OCI-LY1 (cell line): ENCODE results near the gene PARN.

Experiments
- H2AFZ ChIP-seq: fragments of 200-600 bp; sonication (generic), shearing (Covaris generic); 2 replicates; pipeline ENCODE4 v1.6.0; 2014; ENCODE audit warnings: antibody characterized with exemption, mild to moderate bottlenecking, low read length
- H3F3A ChIP-seq: fragments of 200-600 bp; sonication (generic), shearing (Covaris generic); 2 replicates; pipeline ENCODE4 v1.6.0; 2014; ENCODE audit warnings: mild to moderate bottlenecking, antibody characterized with exemption, low read length, moderate library complexity; ENCODE audit not compliant: insufficient read depth
- H3K27ac ChIP-seq: fragments of 200-600 bp; sonication (generic); 2 replicates; pipeline ENCODE4 v1.5.1; 2014; ENCODE audit warnings: low read length, mixed run types, mild to moderate bottlenecking, low read depth; ENCODE audit not compliant: poor library complexity, severe bottlenecking
- H3K27me3 ChIP-seq: fragments of 200-600 bp; sonication (generic); 2 replicates; pipeline ENCODE4 v1.6.0; 2014; ENCODE audit warnings: antibody characterized with exemption, mild to moderate bottlenecking, low read length, moderate library complexity; ENCODE audit not compliant: insufficient read depth
- H3K36me3 ChIP-seq: fragments of 200-600 bp; sonication (generic); 2 replicates; pipeline ENCODE4 v1.6.1; 2014; ENCODE audit warnings: mild to moderate bottlenecking, antibody characterized with exemption, low read length, moderate library complexity, mixed read lengths; ENCODE audit not compliant: insufficient read depth
- H3K4me1 ChIP-seq: fragments of 200-600 bp; sonication (generic); 2 replicates; pipeline ENCODE4 v1.5.1; 2014; ENCODE audit warnings: mild to moderate bottlenecking, low read length, moderate library complexity; ENCODE audit not compliant: insufficient read depth, severe bottlenecking
- H3K4me2 ChIP-seq: fragments of 200-600 bp; sonication (generic), shearing (Covaris generic); 2 replicates; pipeline ENCODE4 v1.6.1; 2014; ENCODE audit warnings: low read length
- H3K4me3 ChIP-seq: fragments of 200-600 bp; sonication (generic); 2 replicates; pipeline ENCODE4 v1.5.1; 2014; ENCODE audit warnings: low read length, low read depth, mild to moderate bottlenecking, mixed read lengths; ENCODE audit not compliant: poor library complexity, severe bottlenecking
- H3K79me2 ChIP-seq: fragments of 200-600 bp; shearing (Covaris generic); 2 replicates; pipeline ENCODE4 v1.6.1; 2016; ENCODE audit warnings: mixed run types, low read length, mixed read lengths; ENCODE audit not compliant: insufficient read depth
- H3K9ac ChIP-seq: fragments of 200-600 bp; sonication (generic), shearing (Covaris generic); 2 replicates; pipeline ENCODE4 v1.6.1; 2014; ENCODE audit warnings: mild to moderate bottlenecking, low read length, mixed read lengths
- H3K9me2 ChIP-seq: fragments of 200-600 bp; sonication (generic), shearing (Covaris generic); 2 replicates; pipeline ENCODE4 v1.6.1; 2014; ENCODE audit warnings: low read depth, mild to moderate bottlenecking, low read length, mixed read lengths
- H3K9me3 ChIP-seq: fragments of 200-600 bp; shearing (Covaris generic); 2 replicates; pipeline ENCODE4 v1.6.1; 2014; ENCODE audit warnings: low read length, mixed read lengths
- H4K20me1 ChIP-seq: fragments of 200-600 bp; sonication (generic), shearing (Covaris generic); 2 replicates; pipeline ENCODE4 v1.6.0; 2016; ENCODE audit warnings: mild to moderate bottlenecking, low read length; ENCODE audit not compliant: insufficient read depth
- CTCF ChIP-seq: fragments of 200-600 bp; sonication (generic), shearing (Covaris generic); IDR thresholded peaks from 2 replicates; pipeline ENCODE4 v1.5.1; 2017; ENCODE audit warnings: mild to moderate bottlenecking, antibody characterized with exemption, low read length, moderate library complexity, mixed read lengths
- EZH2 ChIP-seq: fragments of 200-600 bp; sonication (generic), shearing (Covaris generic); IDR thresholded peaks from 2 replicates; pipeline ENCODE4 v1.8.0; 2017; ENCODE audit warnings: borderline replicate concordance, mixed run types, mild to moderate bottlenecking, antibody characterized with exemption, low read length, moderate library complexity, mixed read lengths

The PARN gene

DNA sequence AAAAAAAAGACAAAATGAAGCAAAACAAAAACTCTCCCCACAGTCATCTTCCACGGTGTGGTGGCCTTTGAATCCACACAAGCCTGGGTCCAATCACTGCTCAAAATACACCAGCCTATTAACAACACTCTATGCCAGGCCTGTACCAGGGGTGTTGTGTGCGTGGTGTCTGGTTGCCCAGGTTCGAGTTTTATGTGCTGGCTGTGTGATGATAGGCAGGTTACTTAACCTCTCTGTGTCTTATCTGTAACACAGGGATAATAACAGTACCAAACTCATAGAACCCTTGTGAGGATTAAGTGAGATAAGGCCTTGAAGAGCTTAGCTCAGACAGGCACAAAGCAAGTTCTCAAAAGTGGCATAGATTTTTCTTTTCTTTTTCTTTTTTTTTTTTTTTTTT lies 235.2 kb downstream of the PARN start:
- H3K9me2 ChIP-seq: no peaks in the 10 kb centered on the region
- H3K36me3 ChIP-seq: no peaks in the 10 kb centered on the region
- H3F3A ChIP-seq: no peaks in the 10 kb centered on the region
- H3K9me3 ChIP-seq: no peaks in the 10 kb centered on the region
- no peak for TF ChIP-seq EZH2
- TF ChIP-seq CTCF: no peak
- no peak overlapping the region for H3K27ac ChIP-seq
- H3K4me1 ChIP-seq: peaks cover 18% of the 10 kb centered on the region
- H3K79me2 ChIP-seq: no peaks in the 10 kb centered on the region
- no peak overlapping the region for H3K4me3 ChIP-seq
- H3K9ac ChIP-seq: no peak overlapping the region
- H4K20me1 ChIP-seq: no peaks in the 10 kb centered on the region
- no peak overlapping the region for H3K4me2 ChIP-seq
- peaks cover 4% of the 10 kb centered on the region; the same call in 1 of the 2 replicates for H3K27me3 ChIP-seq
- H2AFZ ChIP-seq: no peak overlapping the region

DNA sequence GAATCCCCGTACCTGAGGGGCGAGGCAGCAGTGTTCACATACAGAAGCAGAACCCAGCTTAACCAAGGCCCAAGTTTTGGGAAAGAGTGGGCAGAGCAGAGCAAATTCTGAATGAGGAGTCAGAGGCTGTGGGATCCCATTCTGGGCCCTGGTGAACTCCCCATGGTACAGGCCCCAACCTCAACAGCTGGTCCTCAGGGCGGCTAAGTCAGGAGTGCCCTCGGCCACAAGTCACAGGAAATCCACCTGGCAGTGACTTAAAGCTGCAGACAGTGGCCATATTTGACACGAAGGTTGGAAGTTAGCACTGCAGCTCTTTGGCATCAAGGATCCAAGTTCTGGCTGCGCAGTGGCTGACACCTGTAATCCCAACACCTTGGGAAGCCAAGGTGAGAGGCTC lies 237.1 kb downstream of the PARN start:
- no peaks in the 10 kb centered on the region for H3K9me2 ChIP-seq
- no peak overlapping the region for H3K9ac ChIP-seq
- no peak for TF ChIP-seq EZH2
- no peak for TF ChIP-seq CTCF
- no peak overlapping the region for H3K27ac ChIP-seq
- H2AFZ ChIP-seq: no peak overlapping the region
- H3F3A ChIP-seq: no peaks in the 10 kb centered on the region
- H3K36me3 ChIP-seq: no peaks in the 10 kb centered on the region
- no peak overlapping the region for H3K4me2 ChIP-seq
- H3K4me1 ChIP-seq: peaks cover 7% of the 10 kb centered on the region
- H3K9me3 ChIP-seq: no peaks in the 10 kb centered on the region
- no peak overlapping the region for H3K4me3 ChIP-seq
- H4K20me1 ChIP-seq: no peaks in the 10 kb centered on the region
- peaks cover 4% of the 10 kb centered on the region; the same call in 1 of the 2 replicates for H3K27me3 ChIP-seq
- no peaks in the 10 kb centered on the region for H3K79me2 ChIP-seq

- H3K27me3 ChIP-seq: peaks cover 4% of the 10 kb centered on the region; the same call in 1 of the 2 replicates
These were observed 240.7 kb downstream of the PARN start for GRCh38 chr16:14389359-14389758.

DNA sequence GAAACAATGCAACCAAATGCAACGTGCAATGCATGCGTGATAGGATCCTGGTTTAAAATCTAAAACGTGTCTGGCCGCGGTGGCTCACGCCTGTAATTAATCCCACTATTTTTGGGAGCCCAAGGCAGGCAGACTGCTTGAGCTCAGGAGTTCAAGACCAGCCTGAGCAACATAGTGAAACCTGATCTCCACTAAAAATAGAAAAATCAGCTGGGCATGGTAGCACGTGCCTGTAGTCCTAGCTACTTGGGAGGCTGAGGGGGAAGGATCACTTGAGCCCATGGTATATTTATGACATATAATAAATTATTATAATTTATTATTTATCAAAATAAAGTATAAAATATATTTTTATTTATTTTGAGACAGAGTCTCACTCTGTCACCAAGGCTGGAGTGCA lies 241.8 kb downstream of the PARN start:
- no peaks in the 10 kb centered on the region for H3F3A ChIP-seq
- no peak overlapping the region for H3K27ac ChIP-seq
- no peaks in the 10 kb centered on the region for H3K4me1 ChIP-seq
- no peak overlapping the region for H3K4me2 ChIP-seq
- no peaks in the 10 kb centered on the region for H3K9me2 ChIP-seq
- no peak overlapping the region for H3K4me3 ChIP-seq
- no peaks in the 10 kb centered on the region for H3K79me2 ChIP-seq
- no peaks in the 10 kb centered on the region for H4K20me1 ChIP-seq
- no peak overlapping the region for H3K9ac ChIP-seq
- no peak for TF ChIP-seq EZH2
- no peak for TF ChIP-seq CTCF
- no peak overlapping the region for H2AFZ ChIP-seq
- peaks cover 4% of the 10 kb centered on the region; the same call in 1 of the 2 replicates for H3K27me3 ChIP-seq
- H3K9me3 ChIP-seq: no peaks in the 10 kb centered on the region
- no peaks in the 10 kb centered on the region for H3K36me3 ChIP-seq

More at GRCh38 chr16:14389359-14389758, 240.7 kb downstream of the PARN start:
- H3K79me2 ChIP-seq: no peaks in the 10 kb centered on the region
- H4K20me1 ChIP-seq: no peaks in the 10 kb centered on the region
- no peak overlapping the region for H3K27ac ChIP-seq
- no peaks in the 10 kb centered on the region for H3K4me1 ChIP-seq
- no peaks in the 10 kb centered on the region for H3K9me2 ChIP-seq
- H3K36me3 ChIP-seq: no peaks in the 10 kb centered on the region
- H3K9ac ChIP-seq: no peak overlapping the region
- no peak overlapping the region for H3K4me2 ChIP-seq
- TF ChIP-seq EZH2: no peak
- H3K9me3 ChIP-seq: no peaks in the 10 kb centered on the region
- H2AFZ ChIP-seq: no peak overlapping the region
- H3K4me3 ChIP-seq: no peak overlapping the region
- H3F3A ChIP-seq: no peaks in the 10 kb centered on the region
